ENCODE results near the gene PNKD.
A peak's percentile ranks its signal among the peaks of the same experiment; 100 is the strongest.
"Not testable (repeated sequence)": the region's sequence is repeated elsewhere in the genome, so short reads cannot be mapped to it uniquely, and the experiment has no call there.

PNKD gene

DNA sequence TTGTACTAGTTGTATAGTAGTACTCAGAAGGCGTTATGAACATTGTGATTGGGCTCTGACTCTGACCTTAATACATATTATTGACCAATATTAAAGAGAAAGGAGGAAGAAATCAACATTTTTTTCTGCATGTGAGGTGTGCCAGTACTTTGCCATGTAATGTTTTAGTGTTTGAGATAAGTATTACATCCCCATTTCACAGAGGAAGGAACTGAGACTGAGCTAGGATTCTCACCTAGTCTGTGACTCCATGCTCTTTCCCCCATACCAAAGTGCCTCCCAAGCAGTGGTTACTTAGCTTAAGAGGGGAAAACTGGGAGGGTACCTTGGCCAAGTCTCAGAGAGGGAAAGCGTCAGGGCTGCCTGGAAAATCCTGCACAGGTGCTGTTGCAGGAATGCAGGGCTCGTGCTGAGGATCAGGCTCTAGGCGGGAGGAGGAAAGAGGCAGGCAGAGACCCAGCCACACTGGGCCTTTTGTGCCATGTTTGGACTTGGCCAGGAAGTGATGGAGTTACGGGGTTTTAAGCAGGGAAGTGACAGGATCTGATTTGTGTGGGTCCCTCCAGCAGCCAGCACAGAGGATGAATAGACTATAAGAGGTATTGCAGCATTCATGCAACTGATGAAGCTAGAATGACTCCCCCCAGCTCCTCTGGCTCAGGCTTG lies 1.7 kb downstream of the PNKD start:
- DNase-seq, result no peak

DNA sequence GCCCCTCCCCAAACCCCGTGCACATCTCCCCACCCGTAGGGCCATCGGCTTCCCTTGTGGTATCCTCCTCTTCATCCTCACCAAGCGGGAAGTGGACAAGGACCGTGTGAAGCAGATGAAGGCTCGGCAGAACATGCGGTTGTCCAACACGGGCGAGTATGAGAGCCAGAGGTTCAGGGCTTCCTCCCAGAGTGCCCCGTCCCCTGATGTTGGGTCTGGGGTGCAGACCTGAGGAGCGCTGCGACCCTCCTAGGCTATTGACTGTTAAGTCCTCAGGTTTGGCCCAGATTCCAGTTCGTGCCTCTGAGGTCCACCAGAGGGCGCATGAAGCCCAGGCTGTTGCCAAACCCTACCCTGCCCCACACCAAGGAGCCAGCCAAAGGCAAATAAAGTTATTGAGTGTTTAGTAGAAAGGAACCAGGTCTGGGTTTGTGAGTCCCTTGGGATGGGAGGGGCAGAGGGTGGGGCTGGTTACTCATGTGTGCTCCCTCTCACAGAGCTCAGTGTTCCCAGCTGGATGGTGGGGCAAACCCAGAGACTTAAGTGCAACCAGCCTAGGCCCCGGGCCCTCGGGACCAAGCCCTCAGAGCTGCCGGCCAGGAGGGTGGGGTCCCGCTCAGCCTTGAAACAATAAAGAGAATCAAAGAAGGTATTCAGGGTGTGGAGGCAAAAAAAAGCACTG lies 2.4 kb downstream of the PNKD start:
- DNase-seq, result peak; percentile 64

DNA sequence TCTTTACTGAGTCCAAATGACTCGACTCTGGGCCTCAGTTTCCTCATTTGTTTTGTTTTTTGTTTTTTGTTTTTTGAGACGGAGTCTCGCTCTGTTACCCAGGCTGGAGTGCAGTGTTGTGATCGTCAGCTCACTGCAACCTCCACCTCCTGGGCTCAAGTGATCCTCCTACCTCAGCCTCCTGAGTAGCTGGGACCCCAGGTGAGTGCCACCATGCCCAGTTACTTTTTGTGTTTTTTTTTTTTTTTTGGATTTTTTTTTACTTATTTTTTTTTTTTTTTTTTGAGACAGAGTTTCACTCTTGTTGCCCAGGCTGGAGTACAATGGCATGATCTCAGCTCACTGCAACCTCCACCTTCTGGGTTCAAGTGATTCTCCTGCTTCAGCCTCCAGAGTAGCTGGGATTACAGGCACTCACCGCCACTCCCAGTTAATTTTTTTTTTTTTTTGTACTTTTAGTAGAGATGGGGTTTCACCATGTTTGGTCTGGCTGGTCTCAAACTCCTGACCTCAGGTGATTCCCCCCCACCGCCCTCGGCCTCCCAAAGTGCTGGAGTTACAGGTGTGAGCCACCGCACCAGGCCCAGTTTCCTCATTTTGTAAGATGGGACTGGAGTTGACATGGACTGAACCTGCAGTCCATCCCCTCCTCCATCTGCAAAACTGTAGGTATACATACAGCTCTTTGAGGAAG lies 3.0 kb downstream of the PNKD start:
- DNase-seq, result not testable (repeated sequence)

DNA sequence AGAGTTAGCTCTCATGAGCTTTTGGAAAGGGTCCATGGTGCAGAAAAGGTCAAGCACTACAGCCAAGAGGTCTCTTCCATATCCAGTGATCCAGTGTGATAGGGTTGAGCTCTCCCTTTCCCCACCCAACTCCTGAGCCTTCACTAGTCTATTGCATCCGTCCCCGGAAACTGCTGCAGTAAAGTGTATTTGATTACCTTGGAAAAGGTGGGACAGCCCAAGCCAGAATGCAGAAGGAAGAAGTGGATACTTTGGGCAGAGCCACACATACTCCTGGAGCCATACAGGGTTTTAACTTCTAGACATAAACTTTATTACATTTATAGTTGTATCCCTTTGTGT lies 3.6 kb downstream of the PNKD start:
- no peak for DNase-seq

DNA sequence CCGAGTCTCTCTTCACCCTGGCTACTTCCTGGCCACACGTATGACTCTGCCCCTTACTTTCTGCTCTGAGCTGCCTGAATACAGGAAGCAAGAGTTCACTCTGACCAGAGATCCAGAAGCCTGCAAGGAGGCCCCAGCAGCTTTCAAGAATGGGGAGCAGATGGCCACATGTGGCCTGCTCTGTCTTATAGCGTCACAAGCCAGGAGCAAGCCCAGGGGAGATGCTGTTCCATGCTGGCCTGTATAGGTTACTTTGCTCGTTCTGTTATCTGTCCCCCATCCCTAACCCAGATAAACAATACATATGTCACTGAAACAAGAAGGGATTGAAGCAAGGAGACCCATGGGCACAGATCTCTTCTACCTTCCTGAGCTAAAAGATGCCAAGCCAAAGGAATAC lies 4.3 kb downstream of the PNKD start:
- no peak for DNase-seq

DNA sequence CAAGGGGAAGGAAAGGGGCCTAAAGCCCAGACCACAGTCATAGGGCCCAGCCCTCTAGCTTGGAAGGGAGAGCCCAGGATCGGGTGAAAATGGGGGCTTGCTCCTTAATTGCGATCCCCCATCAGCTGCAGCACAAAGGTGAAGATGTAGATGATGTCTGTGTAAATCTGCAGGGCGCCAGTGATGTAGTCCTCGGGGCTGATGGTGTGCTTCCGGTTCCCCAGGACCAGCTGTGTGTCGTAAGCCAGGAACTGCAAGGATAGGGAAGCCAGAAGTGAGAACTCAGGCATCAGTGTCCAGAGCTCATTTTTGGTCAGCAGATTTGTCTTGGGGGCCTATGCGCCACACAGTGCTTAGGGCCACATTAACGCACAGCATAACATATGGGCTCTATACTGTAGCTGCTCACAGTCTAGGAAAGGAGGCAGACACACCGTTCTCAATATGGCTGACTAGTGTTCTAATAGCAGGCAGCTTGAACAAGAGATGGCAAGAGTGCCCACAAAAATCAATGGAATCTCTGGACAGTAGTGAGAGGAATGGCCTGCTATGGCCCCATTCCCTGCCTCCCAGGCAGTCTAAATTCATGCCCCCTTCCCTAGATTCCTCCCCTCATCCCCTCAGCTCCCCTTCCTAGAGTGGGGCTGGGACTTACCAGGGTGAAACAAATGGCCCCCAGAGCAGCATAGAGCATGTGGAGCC lies 5.2 kb downstream of the PNKD start:
- no peak for DNase-seq

DNA sequence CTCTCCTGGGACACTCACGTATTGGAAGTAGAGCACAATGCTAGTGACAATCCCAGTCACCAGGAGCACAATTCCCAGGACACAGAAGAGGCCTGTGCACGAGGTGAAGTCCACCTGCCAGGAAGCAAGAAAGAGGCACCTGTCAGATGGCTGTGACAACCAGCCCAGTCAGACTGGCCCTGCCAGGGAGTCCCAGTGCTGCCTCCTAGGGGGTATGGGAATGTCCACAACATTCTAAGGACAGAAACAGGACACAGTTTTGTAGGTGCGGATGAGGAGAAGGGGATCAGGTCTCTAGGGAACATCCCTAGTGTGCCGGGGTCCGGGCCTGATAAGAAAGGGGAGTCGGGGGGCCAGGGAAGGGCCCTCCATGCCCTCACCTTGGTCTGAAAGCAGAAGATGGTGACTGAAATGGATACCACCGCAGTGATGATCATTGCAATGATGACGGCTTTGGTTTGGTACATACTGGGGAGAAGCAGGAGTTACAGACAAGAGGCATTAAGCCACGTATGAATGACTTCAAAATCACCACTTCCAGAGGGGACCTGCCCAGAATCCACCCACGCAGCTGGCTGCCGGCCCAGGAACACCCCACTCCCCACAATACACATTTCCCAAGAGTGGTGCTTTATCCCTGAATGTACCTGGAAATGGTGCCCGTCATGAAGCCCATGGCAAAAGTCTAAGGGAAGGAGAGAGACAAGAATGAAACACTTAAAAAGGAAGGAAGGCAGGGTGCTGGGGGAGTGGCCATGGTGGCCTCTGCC lies 6.9 kb downstream of the PNKD start:
- no peak for DNase-seq

DNA sequence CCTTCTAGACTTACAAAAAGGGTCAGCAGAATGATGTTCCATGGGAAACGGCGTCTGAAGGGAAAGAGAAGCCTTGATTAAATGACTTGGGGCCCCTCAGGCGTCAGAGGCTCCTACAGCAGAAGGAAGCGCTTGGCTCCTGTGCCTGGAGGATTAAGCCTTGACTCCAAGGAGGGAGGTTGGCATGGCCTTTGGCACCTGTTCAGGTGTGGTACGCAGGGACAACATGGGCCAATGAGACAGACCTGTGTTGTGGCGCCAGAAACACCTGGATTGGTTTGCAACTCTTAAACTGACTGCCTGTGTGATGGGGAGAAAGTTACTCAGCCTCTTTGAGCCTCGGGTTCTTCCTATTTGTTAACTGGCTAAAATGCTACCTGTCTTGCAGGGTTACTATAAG lies 7.6 kb downstream of the PNKD start:
- DNase-seq, result no peak

DNA sequence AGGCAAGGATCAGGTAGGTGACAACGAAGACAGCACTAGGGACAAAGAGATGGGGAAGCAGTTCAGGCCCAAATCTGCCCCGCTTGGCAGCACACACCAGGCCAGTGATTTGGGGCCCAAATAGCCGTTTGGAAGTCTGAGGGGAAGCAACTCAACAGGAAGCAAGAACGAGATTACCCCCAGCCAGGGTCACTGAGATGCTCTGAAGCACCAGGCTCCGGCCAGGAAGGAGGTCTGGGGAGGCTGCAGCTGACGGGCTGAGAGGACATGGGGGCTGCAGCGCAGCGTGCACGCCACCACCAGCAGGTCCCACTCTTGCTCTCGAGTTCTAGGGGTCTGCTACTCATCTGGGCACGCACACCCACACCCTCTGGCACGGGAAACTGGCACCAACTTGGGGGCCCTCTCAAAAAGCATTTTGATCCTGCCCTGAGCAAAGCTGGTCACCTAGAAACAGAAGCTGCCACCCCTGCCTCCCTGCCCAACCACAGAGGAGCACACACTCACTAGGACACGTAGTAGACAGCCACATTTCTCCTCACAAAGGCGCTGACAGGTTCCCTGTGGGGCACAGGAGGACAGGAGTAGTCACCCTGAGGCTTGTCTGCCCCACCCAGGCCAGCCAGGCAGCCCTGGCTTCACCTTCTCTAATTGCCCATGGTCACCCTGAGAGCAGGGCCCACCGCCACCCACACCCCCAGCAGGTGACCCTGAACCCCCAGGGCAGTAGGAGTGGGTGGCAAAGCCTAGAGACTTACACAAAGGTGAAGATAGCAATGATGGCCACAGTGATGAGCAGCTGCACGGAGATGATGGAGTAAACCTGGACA lies 8.4 kb downstream of the PNKD start:
- no peak for DNase-seq

DNA sequence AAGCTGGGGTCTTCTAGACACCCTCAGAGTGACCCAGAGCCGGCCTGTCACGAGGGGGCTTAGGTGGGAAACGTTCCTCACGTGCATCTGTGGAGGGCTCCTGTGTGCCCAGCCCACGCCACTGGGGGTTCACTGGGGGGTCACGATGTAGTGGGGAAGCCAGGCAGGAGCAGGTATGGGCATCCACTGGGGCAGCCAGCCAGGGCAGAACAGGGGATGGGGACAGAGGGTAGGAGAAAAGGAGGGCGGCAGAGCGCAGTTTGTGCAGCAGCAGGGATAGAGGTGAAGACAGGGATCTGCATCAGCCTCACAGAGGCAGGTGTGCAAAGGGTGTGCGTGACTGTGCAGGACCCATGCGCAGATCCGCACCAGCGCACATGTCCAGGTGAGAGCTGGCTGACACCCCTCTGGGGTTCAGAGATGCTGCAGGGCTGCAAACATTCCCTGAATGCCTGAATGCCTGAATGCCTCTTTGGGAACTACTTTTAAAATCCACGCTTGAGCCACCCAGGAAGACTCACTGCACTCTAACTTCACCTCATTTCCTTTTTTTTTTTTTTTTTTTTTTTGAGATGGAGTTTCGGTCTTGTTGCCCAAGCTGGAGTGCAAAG lies 10.0 kb downstream of the PNKD start:
- no peak for DNase-seq

DNA sequence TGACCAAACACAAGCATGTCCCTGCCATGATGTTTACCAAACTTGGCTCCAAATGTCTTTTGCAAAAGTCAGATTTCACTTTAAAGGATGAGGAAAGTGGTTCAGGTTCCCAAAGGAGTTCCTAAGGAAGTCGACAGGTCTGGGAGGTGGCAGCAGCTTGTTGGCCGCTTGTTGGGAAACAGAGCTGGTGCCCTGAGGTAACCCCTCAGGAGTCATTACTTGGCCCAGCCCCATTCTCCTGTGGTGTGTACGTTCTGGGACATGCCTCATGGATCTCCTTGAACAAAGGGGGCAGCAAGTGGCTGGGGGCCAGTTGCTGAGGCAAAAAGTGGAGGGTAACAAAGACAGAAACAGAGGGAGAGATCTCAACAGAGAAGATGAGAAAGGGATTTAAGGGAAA lies 11.1 kb downstream of the PNKD start:
- DNase-seq, result no peak

DNA sequence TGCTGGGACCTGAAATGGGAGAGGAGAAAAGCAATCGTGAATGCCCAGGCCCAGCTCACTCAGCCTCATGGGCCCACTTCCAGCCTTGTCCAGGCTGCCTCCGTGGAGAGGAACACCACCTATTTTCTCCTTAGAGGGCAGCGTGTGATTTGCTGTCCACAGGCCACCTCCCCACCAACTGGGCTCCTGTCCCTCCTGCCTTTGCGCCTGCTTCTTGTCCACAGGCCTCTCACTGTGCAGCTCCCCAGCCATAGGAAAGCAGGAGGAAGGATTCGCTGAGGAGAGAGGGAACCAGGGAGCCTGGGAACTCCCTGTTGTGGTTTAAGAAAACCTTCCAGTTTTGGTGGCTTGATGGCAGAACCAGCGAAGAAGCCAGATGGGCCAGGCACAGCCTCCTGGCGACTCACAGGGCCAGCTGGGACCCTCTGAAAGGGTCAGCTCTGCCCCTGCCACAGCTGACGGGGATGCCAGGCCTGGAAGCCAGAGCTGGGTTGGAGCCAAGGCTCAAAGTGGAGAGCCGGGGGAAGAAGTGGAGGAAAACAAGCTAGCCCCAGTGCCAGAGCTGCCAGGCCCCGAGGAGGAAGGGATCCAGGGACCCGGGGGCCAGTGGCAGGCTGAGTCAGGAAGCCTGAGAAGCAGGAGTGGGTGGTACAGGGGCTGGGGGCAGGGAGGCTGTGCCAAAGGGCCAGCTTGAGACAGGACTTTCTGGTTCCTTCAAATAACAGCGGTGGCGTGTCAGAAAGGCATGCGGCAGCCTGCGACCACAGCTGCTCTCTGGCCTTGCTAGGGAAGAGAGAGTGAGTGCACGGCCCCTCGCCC lies 12.1 kb downstream of the PNKD start:
- no peak for DNase-seq

DNA sequence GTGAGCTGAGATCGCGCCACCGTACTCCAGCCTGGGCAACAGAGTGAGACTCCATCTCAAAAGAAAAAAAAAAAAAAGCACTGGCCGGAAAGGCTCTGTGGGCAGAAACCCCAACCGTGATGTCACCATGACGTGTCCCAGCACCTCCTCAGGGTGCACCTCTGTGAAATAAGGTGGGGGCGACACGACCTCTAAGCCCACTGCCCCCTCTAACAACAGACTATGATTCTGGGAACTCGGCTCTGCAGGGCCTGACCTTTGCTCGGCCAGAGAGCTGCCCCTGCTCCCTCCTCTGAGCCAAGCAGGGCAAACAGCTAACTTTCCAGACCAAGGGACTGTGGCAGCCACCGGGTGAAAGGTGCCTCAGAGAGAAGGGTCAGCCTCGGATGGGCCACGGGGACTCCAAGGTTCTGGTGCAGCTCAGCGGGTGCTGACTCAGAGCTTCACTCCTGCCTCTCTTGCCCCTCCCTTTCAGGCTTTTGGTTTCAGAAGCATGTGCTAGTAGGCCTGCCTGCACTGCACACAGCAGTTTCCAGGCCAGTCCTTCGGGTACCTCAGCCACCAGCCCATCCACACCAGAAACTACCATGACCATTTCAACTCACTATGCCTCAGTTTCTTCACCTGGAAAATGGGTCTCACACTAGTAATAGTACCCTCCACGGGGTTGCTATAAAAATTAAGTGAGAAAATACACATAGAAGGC lies 13.9 kb downstream of the PNKD start:
- DNase-seq, result no peak

DNA sequence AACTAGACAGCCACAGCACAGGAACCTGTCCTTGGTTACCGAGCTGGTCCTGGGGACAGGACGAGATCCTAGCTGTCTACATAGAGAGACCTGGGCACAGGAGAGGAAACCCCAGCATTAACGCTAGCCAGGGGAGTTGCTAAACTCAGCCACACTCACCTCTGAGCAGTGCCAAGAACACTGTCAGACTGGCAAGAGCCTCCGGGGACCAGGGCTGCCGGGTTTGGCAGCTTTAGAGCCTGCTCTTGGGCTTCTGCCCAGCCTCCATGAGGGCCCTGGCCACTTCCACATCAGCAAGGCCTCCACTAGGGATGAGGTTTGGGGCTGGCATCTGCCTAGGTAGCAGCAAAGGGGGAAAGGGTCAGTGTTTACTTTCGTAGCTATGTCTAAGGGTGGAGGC lies 15.3 kb downstream of the PNKD start:
- no peak for DNase-seq

DNA sequence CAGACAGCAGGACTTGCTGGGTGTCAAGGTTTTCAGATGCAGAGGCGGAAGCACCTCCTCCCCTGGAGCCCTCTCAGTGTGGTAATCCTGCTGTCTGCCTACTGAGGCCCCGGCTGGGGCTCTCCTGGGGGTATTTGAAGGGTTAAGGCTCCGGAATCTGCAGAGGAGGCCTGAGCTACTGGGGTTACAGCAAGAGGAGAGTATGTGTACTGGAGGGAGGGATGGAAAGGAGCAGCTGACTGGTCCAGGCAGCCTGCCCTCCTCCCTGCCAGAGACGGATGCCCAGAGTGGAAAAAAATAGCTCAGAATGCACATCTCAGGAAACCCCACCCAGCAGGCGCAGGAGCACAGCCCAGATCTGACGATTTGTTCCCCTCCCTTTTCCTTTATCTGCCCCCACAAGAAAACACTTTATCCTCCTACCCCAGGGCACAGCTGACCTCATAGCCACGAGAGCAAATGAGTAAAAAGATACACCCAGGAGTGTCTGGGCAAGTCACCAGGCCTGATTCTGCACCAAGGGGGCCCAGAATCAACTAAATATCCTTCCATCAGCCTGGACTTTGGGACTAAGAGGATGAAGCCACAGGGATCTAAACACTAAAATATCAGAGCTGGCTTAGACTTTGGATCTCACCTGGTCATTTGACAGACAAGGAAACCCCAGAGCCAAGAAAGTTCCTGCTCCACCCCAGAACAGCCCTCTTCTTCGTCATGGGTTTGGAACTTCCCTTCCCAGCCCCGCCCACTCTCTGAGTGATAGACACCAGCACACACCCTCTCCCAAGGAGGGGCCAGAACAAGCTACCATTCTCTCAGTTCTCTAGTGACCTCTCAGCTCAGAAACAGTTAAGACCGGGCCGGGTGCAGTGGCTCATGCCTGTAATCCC lies 16.5 kb downstream of the PNKD start:
- peak; percentile 62 for DNase-seq

DNA sequence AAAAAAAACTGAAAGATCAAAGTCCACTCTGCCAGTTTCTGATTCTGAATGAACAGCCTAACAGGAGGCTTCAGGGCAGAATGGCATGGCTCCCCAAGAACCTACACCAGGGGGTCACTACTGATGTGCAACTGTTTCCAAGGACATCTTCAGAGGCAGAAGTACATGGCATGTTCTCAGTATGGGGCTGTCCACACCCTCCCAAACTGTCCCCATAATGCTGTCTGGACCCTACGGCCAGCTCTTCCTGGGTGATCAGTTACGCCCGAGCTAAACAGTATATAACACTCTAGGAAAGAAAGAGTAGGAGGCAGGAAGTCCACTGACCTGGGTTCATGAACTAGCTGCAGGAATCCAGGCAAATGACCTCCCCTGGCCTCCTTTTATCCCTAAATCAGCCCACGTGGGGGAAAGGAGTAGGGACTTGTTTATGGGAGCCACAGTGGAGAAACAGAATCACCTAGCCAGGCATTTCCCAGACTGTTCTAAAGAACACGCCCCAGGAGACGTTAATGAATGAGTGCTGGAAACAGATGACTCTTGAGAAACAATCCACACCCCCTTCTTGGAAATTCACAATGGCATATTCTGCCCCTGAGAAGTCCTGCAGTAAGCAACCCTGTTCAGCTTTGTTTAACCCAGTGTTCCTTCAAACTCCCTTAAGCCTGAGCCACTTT lies 19.5 kb downstream of the PNKD start:
- DNase-seq, result peak; percentile 46

DNA sequence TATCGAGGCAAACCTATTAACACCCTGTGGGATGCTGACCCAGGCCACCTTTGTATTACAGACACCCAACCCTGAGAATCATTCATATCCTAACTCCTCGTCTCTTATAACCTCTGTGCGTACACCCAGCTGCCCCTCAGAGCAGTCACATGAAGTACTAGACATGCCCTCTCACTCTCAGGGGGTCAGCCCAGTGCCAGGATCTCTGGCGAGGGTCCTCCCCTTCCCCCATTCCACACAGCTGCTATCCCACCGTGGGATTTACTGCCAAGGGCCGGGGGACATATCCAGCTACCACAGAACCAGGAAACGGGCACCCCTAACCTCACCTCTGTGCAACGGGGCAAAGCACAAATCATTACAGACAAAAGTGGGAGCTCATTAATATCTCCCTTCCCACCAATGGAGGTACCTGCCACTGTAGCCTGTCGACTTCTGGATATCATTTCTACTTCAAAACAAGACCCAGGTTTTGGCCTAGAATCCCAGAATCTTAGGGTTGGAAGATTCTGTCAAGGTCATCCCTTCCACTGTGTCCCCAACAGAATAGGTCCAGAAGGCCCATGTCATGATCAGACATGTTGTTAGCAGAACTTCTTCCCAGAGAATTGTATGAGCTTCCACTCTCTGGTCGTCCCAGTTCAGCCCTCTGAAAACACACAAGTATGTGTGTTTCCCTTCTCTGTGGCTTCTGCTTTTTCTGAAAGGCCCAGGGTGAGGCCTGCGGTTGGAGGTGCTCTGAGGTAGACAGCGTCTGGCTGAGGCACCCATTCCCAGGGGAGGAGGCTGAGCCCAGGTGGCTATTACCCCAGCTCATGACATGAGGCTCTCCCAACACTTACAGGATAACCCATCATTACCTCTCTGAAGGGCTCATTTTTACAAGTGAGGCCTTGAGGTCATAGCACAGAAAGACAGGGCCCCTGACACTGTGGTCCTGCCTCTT lies 20.3 kb downstream of the PNKD start:
- no peak for DNase-seq

All from right kidney (tissue), 1 donor.